Measurements from ENCODE around the gene ACYP1. TPM values are rescaled to one million over a fixed set of nuclear protein-coding genes. Genes with fewer than 3 reads are reported as not detected.

ACYP1 gene
- total and polyA plus RNA-seq, 2 of the 13 experiments (the other 11 are each of a cell fraction or from before 2014, with no cell fraction given), result 9.7 to 22.4 TPM

GRCh38 chr14:75069811-75070145 is 6.0 kb upstream of the ACYP1 start (continued):
- TF ChIP-seq, protein P1, sequence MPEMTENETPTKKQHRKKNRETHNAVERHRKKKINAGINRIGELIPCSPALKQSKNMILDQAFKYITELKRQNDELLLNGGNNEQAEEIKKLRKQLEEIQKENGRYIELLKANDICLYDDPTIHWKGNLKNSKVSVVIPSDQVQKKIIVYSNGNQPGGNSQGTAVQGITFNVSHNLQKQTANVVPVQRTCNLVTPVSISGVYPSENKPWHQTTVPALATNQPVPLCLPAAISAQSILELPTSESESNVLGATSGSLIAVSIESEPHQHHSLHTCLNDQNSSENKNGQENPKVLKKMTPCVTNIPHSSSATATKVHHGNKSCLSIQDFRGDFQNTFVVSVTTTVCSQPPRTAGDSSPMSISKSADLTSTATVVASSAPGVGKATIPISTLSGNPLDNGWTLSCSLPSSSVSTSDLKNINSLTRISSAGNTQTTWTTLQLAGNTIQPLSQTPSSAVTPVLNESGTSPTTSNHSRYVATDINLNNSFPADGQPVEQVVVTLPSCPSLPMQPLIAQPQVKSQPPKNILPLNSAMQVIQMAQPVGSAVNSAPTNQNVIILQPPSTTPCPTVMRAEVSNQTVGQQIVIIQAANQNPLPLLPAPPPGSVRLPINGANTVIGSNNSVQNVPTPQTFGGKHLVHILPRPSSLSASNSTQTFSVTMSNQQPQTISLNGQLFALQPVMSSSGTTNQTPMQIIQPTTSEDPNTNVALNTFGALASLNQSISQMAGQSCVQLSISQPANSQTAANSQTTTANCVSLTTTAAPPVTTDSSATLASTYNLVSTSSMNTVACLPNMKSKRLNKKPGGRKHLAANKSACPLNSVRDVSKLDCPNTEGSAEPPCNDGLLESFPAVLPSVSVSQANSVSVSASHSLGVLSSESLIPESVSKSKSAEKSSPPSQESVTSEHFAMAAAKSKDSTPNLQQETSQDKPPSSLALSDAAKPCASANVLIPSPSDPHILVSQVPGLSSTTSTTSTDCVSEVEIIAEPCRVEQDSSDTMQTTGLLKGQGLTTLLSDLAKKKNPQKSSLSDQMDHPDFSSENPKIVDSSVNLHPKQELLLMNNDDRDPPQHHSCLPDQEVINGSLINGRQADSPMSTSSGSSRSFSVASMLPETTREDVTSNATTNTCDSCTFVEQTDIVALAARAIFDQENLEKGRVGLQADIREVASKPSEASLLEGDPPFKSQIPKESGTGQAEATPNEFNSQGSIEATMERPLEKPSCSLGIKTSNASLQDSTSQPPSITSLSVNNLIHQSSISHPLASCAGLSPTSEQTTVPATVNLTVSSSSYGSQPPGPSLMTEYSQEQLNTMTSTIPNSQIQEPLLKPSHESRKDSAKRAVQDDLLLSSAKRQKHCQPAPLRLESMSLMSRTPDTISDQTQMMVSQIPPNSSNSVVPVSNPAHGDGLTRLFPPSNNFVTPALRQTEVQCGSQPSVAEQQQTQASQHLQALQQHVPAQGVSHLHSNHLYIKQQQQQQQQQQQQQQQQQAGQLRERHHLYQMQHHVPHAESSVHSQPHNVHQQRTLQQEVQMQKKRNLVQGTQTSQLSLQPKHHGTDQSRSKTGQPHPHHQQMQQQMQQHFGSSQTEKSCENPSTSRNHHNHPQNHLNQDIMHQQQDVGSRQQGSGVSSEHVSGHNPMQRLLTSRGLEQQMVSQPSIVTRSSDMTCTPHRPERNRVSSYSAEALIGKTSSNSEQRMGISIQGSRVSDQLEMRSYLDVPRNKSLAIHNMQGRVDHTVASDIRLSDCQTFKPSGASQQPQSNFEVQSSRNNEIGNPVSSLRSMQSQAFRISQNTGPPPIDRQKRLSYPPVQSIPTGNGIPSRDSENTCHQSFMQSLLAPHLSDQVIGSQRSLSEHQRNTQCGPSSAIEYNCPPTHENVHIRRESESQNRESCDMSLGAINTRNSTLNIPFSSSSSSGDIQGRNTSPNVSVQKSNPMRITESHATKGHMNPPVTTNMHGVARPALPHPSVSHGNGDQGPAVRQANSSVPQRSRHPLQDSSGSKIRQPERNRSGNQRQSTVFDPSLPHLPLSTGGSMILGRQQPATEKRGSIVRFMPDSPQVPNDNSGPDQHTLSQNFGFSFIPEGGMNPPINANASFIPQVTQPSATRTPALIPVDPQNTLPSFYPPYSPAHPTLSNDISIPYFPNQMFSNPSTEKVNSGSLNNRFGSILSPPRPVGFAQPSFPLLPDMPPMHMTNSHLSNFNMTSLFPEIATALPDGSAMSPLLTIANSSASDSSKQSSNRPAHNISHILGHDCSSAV (CRISPR knock-in tag; IDR thresholded peaks at IDR 0.05; ENCODE audit: borderline replicate concordance), result 0 out of 2 replicates have a peak, but pooled peaks have one; percentile 21
- TF ChIP-seq FOXO4 (CRISPR knock-in tag; conservative IDR thresholded peaks at IDR 0.05) (no peak), LCORL (IDR thresholded peaks at IDR 0.05) (no peak), LCORL (CRISPR knock-in tag; IDR thresholded peaks at IDR 0.05) (no peak), ZMYM3 (CRISPR knock-in tag; IDR thresholded peaks at IDR 0.05) (no peak), AKAP8 (CRISPR knock-in tag; IDR thresholded peaks at IDR 0.05) (no peak), ZNF230 (CRISPR knock-in tag; IDR thresholded peaks at IDR 0.05) (no peak), ZNF101 (CRISPR knock-in tag; IDR thresholded peaks at IDR 0.05; ENCODE audit: borderline replicate concordance, low read depth) (no peak), GATAD2A (CRISPR knock-in tag; IDR thresholded peaks at IDR 0.05) (no peak), ZNF674 (CRISPR knock-in tag; IDR thresholded peaks at IDR 0.05; ENCODE audit: low read depth) (no peak), AFF4 (CRISPR knock-in tag; IDR thresholded peaks at IDR 0.05) (no peak), BRD4 (CRISPR knock-in tag; IDR thresholded peaks at IDR 0.05) (no peak), ZNF44 (CRISPR knock-in tag; IDR thresholded peaks at IDR 0.05) (no peak)
- TF ChIP-seq, protein P2, sequence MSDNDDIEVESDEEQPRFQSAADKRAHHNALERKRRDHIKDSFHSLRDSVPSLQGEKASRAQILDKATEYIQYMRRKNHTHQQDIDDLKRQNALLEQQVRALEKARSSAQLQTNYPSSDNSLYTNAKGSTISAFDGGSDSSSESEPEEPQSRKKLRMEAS (IDR thresholded peaks at IDR 0.05), result peak; percentile 77
- TF ChIP-seq, protein P3, sequence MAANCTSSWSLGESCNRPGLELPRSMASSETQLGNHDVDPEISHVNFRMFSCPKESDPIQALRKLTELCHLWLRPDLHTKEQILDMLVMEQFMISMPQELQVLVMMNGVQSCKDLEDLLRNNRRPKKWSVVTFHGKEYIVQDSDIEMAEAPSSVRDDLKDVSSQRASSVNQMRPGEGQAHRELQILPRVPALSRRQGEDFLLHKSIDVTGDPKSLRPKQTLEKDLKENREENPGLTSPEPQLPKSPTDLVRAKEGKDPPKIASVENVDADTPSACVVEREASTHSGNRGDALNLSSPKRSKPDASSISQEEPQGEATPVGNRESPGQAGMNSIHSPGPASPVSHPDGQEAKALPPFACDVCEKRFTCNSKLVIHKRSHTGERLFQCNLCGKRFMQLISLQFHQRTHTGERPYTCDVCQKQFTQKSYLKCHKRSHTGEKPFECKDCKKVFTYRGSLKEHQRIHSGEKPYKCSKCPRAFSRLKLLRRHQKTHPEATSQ (CRISPR knock-in tag; IDR thresholded peaks at IDR 0.05; ENCODE audit: borderline replicate concordance), result no peak

Data from HepG2 (cell line).